ENCODE measurements around the gene ANKRD28.
"Not testable (repeated sequence)": the region's sequence is repeated elsewhere in the genome, so short reads cannot be mapped to it uniquely, and the experiment has no call there.

- not testable (repeated sequence) for TF ChIP-seq POLR2AphosphoS5 (IDR thresholded peaks at IDR 0.05; ENCODE audit: borderline replicate concordance, low read depth, low read length); EZH2 (IDR thresholded peaks at IDR 0.05); FOXP2 (optimal IDR thresholded peaks at IDR 0.05; ENCODE audit: control extremely low read depth, extremely low read length, insufficient read depth)
Measured at GRCh38 chr3:15745896-15746295, 51.9 kb downstream of the ANKRD28 start.

Data from SK-N-MC (cell line).